PC-3 (cell line): Measurements from ENCODE around the gene DERA.

Experiments used
- CTCF ChIP-seq: fragments of 300-600 bp; sonication (generic); conservative IDR thresholded peaks from 2 replicates; pipeline ENCODE4 v1.5.1; 2017; ENCODE audit warnings: antibody characterized with exemption, low read depth, mild to moderate bottlenecking, low read length
- EZH2 ChIP-seq: fragments of 300-600 bp; sonication (generic); IDR thresholded peaks from one replicate; pipeline ENCODE4 v1.6.1; 2017; ENCODE audit warnings: antibody characterized with exemption, mild to moderate bottlenecking, low read length; ENCODE audit not compliant: unreplicated experiment

DNA sequence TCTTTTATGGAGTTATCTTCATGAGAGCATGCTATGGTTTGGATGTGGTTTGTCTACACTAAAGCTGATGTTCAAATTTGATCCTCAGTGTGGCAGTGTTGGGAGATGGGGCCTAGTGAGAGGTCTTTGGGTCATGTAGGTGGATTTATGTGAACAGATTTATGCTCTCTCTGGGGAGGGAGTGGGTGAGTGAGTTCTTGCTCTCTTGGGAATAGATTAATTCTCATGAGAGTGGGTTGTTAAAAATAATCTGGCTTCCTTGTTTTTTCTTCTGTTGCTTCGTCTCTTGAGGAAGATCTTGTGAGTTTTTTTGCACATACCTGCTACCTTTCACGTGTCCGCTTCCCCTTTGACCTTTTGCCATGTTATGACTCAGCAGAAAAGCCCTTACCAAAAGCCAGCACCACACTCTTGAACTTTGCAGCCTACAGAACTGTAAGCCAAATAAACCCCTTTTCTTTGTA is 20.5 kb downstream of the DERA start:
- TF ChIP-seq EZH2 (no peak), CTCF (no peak; the same call in 1 of the 2 replicates)
